ENCODE data around the gene VARS1. TPM values are rescaled to one million over a fixed set of nuclear protein-coding genes. Genes with fewer than 3 reads are reported as not detected.

VARS1 gene
- total and polyA plus RNA-seq, 2 of the 4 experiments (the other 2 are of a cell fraction), result 41.2 to 42.0 TPM

DNA sequence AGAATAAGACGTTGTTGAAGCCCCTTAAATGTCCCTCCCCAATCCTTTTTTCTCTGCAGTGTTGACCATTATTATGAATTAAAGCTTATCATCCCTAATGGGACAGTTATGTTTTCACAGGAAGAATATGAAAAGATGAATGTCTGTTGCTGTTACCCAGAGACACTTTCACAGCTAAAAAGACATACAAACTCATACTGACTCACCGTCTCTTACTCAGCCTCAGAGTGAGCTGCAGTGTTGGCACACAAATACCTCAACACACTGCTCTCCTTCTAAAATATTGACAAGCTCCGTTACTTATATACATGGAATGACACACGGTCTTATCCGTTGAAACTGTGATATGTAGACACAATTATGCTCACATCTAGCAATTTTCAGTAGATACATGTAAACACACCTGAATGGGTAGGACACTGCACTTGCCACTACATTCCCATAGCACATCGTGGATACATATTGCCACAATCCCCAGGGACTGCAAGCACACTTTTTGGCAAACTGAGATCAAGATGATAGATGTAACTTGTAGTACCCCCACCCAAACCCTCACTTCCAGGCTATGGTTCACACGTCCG, 42.7 kb downstream of the VARS1 start:
- peak overlapping the region; percentile 25; the same call in 1 of the 2 replicates for H3K4me2 ChIP-seq (ENCODE audit: low read depth, low read length)
- H4K8ac ChIP-seq (ENCODE audit: low read depth in 2 of 2, low read length in 2 of 2), result no peak overlapping the region
- CTCF ChIA-PET, result interaction anchor here (1.5 kb wide), 1 partner anchor 17 kb away, joined by 5 read pairs; no protein-coding TSS in a partner anchor

More for the DNA sequence above, 42.7 kb downstream of the VARS1 start:
- Histone ChIP-seq H2BK5ac (ENCODE audit: low read depth, low read length, poor library complexity, severe bottlenecking) (no peak overlapping the region), H3K4me1 (ENCODE audit: control insufficient read depth, insufficient read depth, low read length) (peaks cover 5% of the 10 kb centered on the region), H3K27ac (ENCODE audit: insufficient read depth, low read length) (no peak overlapping the region), H2AK5ac (ENCODE audit: low read depth, low read length) (peak overlapping the region; percentile 46; the same call in 1 of the 2 replicates), H3K18ac (ENCODE audit: low read depth, low read length) (no peak overlapping the region), H4K91ac (ENCODE audit: insufficient read depth, low read depth, low read length) (no peak overlapping the region), H3K27me3 (ENCODE audit: control insufficient read depth, insufficient read depth, low read length) (no peaks in the 10 kb centered on the region), H3K36me3 (ENCODE audit: control insufficient read depth, insufficient read depth, low read length) (no peaks in the 10 kb centered on the region; the same call in 1 of the 2 replicates), H3K4me3 (ENCODE audit: insufficient read depth, low read depth, low read length) (no peak overlapping the region), H2BK20ac (ENCODE audit: low read depth, low read length) (0 out of 2 replicates have a peak overlapping the region, but pooled peaks have one; percentile 8), H2BK15ac (ENCODE audit: low read depth, low read length) (no peak overlapping the region; the same call in 2 of the 3 replicates), H3K4ac (ENCODE audit: low read depth, low read length) (peak overlapping the region; percentile 9; the same call in 1 of the 2 replicates), H2BK120ac (ENCODE audit: low read depth, low read length) (no peak overlapping the region), H4K20me1 (ENCODE audit: insufficient read depth, low read length) (peaks cover 3% of the 10 kb centered on the region; the same call in 1 of the 2 replicates), H2AFZ (replicated peaks; ENCODE audit: low read length, poor library complexity) (no peak overlapping the region), H3K9me1 (ENCODE audit: insufficient read depth, low read length) (peaks cover 6% of the 10 kb centered on the region), H3K79me1 (ENCODE audit: low read depth in 1 of 2, low read length in 2 of 2) (0 out of 4 replicates have a peak, but pooled peaks cover 0 to 12% of the 10 kb centered on the region in 2 experiments), H3K9ac (ENCODE audit: low read depth, low read length) (no peak overlapping the region), H2AK9ac (replicated peaks; ENCODE audit: low read depth, low read length, poor library complexity) (peak overlapping the region; percentile 59), H3K23ac (ENCODE audit: low read depth, low read length) (no peak overlapping the region; the same call in 1 of the 2 replicates), H3K9me3 (ENCODE audit: control insufficient read depth, insufficient read depth, low read length) (no peaks in the 10 kb centered on the region), H3K56ac (ENCODE audit: extremely low read depth, insufficient read depth, low read length) (no peak overlapping the region), H4K5ac (ENCODE audit: low read depth, low read length) (no peak overlapping the region), H3K14ac (replicated peaks; ENCODE audit: low read depth, low read length) (no peak overlapping the region)
- DNase-seq (peak; percentile 90), ATAC-seq (ENCODE audit: low read depth) (peak; percentile 95)
- TF ChIP-seq CEBPB (IDR thresholded peaks at IDR 0.05; ENCODE audit: low read depth, low read length), result peak; percentile 60; the same call in 1 of the 2 replicates
- TF ChIP-seq FOS (IDR thresholded peaks at IDR 0.05; ENCODE audit: low read depth, low read length), result peak; percentile 70
- no peak for TF ChIP-seq NFE2L2 (IDR thresholded peaks at IDR 0.05; ENCODE audit: low read depth, low read length)
- TF ChIP-seq RFX5 (IDR thresholded peaks at IDR 0.05; ENCODE audit: low read depth, low read length), result no peak
- TF ChIP-seq SMC3 (IDR thresholded peaks at IDR 0.05; ENCODE audit: low read depth, low read length), result no peak
- no peak for TF ChIP-seq MXI1 (IDR thresholded peaks at IDR 0.05; ENCODE audit: borderline replicate concordance, low read depth, low read length)
- TF ChIP-seq BHLHE40 (IDR thresholded peaks at IDR 0.05; ENCODE audit: low read depth, low read length), result peak; percentile 26; the same call in 1 of the 2 replicates
- no peak for TF ChIP-seq CHD1 (IDR thresholded peaks at IDR 0.05; ENCODE audit: low read depth, low read length)
- no CpG with 5 or more reads among the region's 8 CpGs for WGBS, 2 experiments (ENCODE audit: extremely low coverage in 2 of 2, insufficient read length in 1 of 2)
- POLR2A ChIA-PET (ENCODE audit: unreplicated experiment), result no interaction called here
- dilution Hi-C loops (cut with HindIII; ENCODE audit: low sequenced_read_pairs, unreplicated experiment), result no loop called here
- in situ Hi-C loops (cut with MboI; ENCODE audit: low sequenced_read_pairs), result no loop called here
- intact Hi-C loops (cut with micrococcal nuclease), result no loop called here
- BruUV-seq (replicated peaks), result no TSS peak

All from IMR-90 (cell line).